NCI-H774 (cell line): ENCODE data around the gene TAF11L7.
"Not testable (repeated sequence)": the region's sequence is repeated elsewhere in the genome, so short reads cannot be mapped to it uniquely, and the experiment has no call there.

Experiments used
- DNase-seq: peaks from one replicate; lab custom pipeline; 2025; lab: John Stamatoyannopoulos, UW

Gene TAF11L7

DNA sequence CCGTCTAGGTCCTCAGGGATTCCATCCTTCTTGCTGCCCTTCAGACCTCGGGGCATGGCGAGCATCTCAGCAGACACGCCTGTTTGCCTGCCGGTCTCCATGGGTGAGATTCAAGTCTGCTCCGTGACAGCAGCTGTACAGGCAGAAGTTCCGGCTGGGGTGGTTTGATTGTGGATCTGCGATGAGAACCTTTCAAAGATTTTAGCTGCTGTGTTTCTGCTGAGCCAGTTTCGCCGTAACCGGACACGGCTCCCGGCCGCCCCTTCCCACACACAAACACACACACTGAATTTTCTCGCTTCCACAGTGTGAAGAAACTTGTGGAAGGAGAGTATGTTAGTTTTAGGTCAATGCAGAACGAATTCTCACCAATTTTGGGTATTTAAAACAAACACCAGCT lies at the start of gene TAF11L7:
Gene TAF11L7 (minus strand): TSS at position 101 of the 400 bp plus-strand sequence.
- not testable (repeated sequence) for DNase-seq

DNA sequence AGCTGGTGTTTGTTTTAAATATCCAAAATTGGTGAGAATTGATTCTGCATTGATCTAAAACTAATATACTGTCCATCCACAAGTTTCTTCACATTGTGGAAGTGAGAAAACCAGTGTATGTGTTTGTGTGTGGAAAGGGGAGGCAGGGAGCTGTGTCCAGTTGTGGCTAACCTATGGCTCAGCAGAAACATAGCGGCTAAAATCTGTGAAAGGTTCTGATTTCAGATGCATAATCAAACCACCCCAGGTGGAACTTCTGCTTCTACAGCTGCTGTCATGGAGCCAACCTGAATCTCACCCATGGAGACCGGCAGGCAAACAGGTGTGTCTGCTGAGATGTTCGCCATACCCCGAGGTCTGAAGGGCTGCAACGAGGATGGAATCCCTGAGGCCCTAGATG lies 48.6 kb upstream of the TAF11L7 start, which contains the start of gene TAF11L14:
Gene TAF11L14 (plus strand): TSS at position 301 of the 400 bp plus-strand sequence.
- DNase-seq, result no peak

DNA sequence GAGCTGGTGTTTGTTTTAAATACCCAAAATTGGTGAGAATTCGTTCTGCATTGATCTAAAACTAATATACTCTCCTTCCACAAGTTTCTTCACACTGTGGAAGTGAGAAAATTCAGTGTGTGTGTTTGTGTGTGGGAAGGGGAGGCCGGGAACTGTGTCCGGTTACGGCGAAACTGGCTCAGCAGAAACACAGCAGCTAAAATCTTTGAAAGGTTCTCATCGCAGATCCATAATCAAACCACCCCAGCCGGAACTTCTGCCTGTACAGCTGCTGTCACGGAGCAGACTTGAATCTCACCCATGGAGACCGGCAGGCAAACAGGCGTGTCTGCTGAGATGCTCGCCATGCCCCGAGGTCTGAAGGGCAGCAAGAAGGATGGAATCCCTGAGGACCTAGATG lies 46.2 kb upstream of the TAF11L7 start, which contains the start of gene TAF11L13:
Gene TAF11L13 (plus strand): TSS at position 301 of the 400 bp plus-strand sequence.
- DNase-seq, result not testable (repeated sequence)

DNA sequence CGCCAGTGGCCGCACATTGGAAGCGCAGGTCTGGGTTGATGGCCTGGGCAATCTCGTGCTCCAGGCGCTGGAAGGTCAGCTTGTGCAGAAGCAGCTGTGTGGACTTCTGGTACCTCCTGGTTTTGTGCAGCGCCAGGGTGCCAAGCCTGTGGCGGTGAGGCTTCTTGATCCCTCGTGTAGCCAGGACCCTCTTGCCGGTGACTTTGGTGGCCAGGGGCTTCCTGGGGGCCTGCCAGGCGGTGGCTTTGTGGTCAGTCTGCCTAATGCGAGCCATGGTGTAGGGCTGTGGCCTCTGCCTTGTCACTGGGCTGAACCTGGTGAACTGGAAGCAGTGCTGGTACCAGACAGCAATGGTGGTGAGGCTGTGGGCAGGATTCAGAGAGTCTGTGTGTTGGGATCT lies 40.1 kb upstream of the TAF11L7 start:
- no peak for DNase-seq

DNA sequence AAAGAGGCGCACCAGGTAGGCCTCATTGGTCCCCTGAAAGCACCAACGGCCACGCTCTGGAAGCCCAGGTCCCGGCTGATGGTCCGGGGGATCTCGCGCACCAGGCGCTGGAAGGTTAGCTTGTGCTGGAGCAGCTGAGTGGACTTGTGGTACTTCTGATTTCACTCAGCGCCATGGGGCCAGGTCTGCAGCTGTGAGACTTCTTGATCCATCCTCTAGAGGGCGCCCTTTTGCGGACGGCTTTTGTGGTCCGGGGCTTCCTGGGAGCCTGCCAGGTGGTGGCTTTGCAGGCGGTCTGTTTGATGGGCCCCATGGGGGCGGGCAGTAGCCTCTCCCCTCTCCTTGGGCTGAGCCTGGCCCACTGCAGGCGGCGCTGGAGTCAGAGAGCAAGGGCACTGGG lies 35.1 kb upstream of the TAF11L7 start:
- DNase-seq, result no peak

DNA sequence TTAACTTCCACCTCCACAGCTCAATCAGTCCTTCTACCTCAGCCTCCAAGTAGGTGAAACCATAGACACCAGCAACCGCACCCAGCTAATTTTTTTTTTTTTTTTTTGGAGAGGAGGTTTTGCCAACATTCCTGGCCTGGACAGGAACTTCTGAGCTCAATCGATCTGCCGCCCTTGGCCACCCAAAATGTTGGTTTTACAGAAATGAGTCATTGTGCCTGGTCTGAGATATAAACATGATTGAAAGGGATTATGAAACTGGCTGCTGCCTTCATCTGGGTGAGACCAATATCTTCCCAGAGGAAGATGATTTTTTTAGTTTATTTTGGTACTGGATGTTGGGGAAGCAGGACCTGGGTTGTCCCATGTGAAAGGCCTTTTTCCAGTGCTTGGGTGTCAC lies 33.8 kb upstream of the TAF11L7 start:
- no peak for DNase-seq

DNA sequence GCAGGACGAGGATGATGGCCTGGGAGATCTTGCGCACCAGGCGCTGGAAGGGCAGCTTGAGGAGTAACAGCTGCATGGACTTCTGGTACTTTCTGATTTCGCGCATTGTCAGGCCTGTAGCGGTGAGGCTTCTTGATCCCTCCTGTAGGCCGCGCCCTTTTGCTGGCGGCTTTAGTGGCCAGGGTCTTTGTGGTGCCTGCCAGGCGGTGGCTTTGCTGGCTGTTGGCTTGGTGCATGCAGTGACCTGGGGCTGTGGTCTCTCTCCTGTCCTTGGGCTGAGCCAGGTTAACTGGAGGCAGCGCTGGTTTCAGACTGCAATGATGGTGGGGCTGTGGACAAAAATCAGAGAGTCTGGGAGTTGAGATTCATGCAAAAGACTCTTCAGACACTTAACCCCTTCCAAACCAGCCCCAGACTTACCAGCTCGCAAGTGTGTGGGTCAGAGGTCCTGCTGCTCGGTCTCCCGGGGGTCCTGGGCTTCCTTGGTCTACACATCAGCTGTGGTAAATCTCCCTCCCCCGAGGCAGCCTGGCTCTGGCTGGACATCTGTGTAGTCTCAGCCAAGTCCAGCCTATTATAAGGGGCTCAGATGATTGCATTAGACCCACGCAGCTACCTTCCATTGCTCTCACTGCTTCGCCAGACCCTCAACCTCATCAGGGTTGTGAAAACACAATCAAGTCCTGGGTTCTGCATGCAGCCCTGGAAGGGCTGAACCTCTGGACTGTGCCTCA lies 29.5 kb upstream of the TAF11L7 start:
- DNase-seq, result no peak

DNA sequence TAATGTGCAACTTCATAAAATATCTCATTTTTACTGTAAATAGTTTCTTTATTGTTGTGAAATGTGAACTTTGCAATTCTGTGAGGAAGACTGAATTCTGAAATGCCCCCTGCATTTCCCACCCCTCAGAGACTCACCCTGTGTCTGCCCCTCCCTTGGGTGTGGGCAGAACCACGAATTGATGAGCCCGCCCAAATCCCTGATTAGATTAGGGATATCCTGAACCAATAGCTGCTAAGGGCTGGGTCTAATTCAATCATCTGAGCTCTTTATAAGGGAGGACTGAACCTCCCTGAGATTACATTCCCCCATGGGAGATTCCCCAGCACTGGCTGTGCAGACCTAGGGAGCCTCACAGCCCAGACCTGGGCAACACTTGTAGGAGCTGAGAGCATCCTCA lies 24.5 kb upstream of the TAF11L7 start, which contains the start of gene TAF11L12:
Gene TAF11L12 (plus strand): TSS at position 301 of the 400 bp plus-strand sequence.
- not testable (repeated sequence) for DNase-seq

DNA sequence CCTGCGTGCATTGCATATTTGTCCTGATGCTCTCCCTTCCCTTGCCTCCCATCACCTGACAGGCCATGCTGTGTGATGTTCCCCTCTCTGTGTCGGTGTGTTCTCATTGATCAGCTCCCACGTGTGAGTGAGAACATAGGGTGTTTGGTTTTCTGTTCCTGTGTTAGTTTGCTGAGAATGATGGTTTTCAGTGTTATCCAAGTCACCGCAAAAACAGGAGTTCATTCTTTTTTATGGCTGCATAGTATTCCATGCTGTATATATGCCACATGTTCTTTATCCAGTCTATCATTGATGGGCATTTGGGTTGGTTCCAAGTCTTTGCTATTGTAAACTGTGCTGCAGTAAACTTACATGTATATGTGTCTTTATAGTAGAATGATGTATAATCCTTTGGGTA lies 21.9 kb upstream of the TAF11L7 start:
- not testable (repeated sequence) for DNase-seq

DNA sequence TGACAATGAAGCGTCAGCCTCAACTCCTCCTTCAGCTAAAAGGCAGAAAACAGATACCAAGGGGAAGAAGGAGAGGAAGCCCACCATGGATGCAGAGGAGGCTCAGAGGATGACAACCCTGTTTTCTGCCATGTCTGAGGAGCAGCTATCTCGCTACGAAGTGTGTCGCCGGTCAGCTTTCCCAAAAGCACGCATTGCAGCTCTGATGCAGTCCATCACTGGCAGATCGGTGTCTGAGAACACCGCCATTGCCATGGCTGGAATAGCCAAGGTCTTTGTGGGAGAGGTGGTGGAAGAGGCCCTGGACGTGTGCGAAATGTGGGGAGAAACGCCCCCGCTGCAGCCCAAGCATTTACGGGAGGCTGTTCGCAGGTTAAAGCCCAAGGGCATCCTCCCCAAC lies 19.4 kb upstream of the TAF11L7 start:
- no peak for DNase-seq

DNA sequence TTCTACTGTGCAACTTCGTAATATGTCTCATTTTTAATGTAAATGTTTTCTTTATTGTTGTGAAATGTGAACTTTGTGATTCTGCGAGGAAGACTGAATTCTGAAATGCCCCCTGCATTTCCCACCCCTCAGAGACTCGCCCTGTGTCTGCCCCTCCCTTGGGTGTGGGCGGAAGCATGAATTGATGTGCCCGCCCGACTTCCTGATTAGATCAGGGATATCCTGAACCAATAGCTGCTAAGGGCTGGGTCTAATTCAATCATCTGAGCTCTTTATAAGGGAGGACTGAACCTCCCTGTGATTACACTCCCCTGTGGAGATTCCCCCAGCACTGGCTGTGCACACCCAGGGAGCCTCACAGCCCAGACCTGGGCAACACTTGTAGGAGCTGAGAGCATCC lies 18.3 kb upstream of the TAF11L7 start, which contains the start of gene TAF11L11:
Gene TAF11L11 (plus strand): TSS at position 304 of the 400 bp plus-strand sequence.
- DNase-seq, result not testable (repeated sequence)

DNA sequence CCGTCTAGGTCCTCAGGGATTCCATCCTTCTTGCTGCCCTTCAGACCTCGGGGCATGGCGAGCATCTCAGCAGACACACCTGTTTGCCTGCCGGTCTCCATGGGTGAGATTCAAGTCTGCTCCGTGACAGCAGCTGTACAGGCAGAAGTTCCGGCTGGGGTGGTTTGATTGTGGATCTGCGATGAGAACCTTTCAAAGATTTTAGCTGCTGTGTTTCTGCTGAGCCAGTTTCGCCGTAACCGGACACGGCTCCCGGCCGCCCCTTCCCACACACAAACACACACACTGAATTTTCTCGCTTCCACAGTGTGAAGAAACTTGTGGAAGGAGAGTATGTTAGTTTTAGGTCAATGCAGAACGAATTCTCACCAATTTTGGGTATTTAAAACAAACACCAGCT lies 12.2 kb upstream of the TAF11L7 start, which contains the start of gene TAF11L10:
Gene TAF11L10 (minus strand): TSS at position 101 of the 400 bp plus-strand sequence.
- not testable (repeated sequence) for DNase-seq

DNA sequence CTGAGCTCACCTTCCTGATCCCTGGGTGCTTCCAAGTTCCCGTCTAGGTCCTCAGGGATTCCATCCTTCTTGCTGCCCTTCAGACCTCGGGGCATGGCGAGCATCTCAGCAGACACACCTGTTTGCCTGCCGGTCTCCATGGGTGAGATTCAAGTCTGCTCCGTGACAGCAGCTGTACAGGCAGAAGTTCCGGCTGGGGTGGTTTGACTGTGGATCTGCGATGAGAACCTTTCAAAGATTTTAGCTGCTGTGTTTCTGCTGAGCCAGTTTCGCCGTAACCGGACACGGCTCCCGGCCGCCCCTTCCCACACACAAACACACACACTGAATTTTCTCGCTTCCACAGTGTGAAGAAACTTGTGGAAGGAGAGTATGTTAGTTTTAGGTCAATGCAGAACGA lies 8.7 kb upstream of the TAF11L7 start, which contains the start of gene TAF11L9:
Gene TAF11L9 (minus strand): TSS at position 140 of the 400 bp plus-strand sequence.
- not testable (repeated sequence) for DNase-seq

DNA sequence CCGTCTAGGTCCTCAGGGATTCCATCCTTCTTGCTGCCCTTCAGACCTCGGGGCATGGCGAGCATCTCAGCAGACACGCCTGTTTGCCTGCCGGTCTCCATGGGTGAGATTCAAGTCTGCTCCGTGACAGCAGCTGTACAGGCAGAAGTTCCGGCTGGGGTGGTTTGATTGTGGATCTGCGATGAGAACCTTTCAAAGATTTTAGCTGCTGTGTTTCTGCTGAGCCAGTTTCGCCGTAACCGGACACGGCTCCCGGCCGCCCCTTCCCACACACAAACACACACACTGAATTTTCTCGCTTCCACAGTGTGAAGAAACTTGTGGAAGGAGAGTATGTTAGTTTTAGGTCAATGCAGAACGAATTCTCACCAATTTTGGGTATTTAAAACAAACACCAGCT lies 5.3 kb upstream of the TAF11L7 start, which contains the start of gene TAF11L8:
Gene TAF11L8 (minus strand): TSS at position 101 of the 400 bp plus-strand sequence.
- DNase-seq, result not testable (repeated sequence)
